Measurements from ENCODE around the gene EHD4.

Gene EHD4

DNA sequence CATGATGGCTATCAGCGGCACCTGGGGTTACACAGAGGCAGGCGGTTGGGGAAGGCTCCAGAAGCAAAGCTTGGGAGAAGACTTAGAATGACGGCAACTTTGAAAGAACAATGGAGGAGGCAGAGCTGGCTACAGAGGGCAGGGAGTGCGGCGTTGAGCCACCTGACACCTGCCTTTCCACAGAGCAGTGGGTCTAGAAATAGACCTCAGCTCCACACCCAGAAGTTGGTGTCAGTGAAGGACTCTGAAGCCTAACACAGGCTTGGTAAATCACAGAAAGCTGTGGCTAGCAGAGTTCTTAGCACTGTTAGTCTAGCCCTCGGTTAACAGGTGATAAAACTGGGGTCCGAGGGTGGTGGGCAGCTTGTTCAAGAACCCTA lies 23.1 kb upstream of the EHD4 start:
- FAIRE-seq = no peak

DNA sequence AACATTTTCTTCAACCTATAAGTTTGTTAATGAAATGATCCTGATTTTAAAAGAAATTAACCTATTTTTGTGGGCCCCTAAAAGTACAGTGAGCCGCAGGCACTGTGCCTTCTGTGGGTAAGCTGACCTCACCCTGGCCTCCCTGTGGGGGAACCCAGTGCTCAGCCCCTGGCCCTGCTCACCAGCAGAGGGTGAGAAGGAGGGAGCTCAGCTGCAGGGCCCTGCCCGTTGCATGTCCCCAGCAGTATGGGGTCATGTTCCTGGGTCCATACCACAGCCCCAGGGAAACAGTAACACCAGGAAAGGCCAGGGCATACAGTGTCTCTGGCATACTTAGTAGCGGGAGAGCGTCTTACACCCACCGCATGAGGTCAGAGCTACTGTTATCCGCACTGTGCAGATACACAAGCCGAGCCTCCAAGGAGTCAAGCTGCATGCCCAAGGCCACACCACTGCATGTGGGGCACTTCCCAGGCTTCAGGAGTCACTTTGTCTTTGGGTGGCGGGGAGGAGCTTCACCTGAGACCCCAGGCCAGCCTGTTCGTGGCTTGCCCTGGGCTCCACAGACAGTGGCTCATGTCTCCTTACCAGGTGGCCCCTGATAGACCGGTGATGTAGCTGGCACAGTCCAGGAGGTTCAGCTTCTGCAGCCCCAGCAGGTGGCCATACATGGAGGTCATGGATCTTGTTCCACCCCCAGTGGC lies 22.6 kb upstream of the EHD4 start:
- FAIRE-seq = no peak

More for the DNA sequence above, 23.1 kb upstream of the EHD4 start:
- DNase-seq (ENCODE audit: low spot score) = no peak

DNA sequence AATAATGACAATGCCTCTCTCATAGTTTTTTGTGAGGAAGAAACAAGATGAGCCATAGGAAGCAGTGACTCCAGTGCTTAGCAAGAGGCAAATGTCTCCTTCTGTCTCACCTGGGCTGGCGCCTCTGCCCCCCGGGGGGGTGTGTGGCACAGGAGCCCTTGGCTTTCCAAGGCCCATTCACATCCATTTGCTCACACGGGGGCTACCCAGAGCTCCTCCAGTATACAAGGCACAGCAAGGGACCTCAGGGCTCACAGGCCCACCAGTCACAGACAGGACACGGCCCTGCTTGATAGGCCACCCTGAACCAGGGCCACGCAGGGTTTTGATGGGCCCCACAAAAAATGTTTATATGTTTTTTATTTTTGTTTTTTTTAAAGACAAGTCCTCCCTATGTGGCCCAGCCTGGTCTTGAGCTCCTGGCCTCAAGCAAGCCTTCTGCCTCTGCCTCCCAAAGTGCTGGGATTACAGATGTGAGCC lies 21.9 kb upstream of the EHD4 start:
- FAIRE-seq (no peak), DNase-seq (ENCODE audit: low spot score) (no peak)

More for the DNA sequence above, 22.6 kb upstream of the EHD4 start:
- DNase-seq (ENCODE audit: low spot score) = no peak

DNA sequence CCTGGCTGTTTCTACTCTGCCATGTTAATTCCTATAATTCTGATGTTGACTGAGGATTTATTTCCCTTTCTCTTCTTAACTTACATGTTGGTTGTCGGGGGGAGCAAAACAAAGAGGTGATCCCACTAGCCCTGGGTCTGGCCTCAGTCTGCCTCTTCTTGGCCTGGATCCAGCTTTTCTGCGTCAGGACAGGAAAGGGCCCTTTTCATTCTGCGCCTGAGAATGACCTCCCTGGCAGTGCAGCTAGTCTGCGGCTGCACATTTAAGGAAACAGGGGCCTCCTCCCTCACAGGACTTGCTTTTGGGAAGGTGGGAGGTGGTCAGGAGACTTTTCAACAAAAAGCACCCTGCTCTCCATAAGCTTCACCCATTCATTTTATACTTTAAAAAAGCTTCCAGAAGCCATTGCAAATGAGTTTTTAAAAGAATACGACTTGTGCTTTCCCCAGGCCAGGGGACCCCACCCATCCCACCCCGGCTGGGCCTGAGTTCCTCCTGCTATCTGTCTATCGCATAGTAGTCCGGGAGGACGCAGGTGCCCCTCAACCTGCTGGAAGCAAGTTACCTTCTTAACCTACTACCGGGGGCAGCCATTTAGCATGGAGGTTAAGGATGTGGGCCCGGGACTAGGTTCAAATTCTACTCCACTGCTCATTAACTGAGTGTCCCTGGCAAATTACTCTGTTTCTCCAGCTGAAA lies 21.3 kb upstream of the EHD4 start:
- FAIRE-seq = no peak

DNA sequence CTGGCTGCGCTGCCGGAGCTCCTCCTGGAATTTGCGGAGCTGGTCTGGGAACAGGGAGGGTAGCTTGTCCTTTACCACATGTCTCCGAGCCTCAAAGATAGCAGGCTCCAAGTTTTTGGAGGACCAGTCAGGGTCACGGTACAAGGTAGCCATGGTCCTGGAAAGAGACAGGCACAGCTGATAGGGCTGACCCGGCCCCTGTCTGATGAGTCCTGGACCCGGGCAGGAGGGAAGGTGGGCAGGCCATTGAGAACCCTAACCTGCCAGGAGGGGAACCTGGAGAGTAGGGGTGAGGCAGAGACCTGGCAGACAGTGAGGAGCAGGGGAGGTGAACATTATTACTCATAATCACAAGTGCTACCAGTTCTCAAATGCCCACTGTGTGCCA lies 20.4 kb upstream of the EHD4 start:
- no peak for FAIRE-seq
- no peak for DNase-seq (ENCODE audit: low spot score)

More for the DNA sequence above, 21.3 kb upstream of the EHD4 start:
- DNase-seq (ENCODE audit: low spot score) = no peak

DNA sequence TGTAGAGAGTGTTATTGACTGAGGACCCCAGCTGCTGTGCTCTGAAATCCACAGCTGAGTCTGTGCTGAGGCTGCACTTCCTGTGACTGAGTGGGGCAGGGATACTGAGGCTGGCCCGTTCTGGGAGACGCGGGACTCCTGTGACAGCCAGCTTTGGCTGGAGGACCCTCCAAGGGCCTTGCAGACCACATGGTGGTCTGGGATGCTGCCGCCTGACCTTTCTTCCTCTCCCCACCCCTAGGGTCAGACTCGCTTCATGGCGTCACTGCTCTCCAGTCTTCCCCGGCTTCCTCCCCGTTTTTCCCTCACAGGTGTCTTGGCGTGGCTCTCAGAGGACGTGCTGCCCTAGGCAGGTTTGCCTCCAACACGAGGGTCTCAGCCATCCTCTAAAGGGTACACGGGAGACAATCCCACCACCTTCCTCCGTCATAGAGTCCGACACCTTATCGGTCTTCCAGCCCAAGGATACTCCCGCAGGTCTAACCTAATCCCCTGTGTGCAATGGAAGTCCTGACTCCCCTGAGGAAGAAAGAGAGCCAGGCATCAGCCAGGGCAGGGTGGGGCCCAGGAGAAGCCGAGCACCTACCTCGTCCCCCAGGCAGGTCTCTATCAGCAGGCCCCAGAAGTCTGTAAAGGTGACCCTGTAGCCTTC lies 19.9 kb upstream of the EHD4 start:
- no peak for DNase-seq (ENCODE audit: low spot score)
- no peak for FAIRE-seq

DNA sequence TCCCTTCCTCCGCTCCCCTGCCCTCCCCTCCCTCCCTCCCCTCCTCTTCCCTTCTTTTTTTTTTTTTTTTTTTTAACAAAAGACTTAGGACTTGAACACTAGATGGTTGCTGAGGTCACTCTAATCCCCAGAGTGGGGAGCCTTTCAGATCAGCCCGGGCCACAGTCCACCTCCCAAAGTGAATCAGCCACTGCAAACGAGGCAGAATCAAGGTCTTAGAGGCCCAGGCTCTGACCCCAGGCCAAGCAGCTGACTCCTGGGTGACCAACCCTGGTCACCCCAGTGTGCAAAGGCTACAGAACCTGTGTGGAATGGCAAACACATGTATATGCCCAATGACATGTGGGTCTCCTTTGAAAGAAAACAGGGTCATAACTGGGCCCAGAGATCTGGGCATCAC lies 18.3 kb upstream of the EHD4 start:
- DNase-seq (ENCODE audit: low spot score) = no peak
- FAIRE-seq = no peak

DNA sequence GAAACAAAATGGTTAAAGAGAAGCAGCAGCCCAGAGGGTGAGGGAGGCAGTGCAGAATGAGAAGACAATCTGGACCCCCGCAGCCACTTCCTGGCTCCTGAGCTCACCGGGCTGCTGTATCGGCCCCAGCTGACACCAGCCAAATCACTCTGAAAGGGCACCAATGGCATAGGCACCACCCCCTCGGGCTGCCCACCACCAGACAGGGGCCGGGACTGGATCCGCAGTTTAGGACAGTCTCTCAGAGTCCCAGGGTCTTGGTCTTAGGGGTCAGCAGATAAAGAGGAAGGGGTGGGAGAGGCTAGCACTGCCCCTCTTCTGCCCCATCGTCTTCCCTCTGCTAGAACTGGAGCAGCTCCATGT lies 17.9 kb upstream of the EHD4 start:
- no peak for FAIRE-seq
- DNase-seq (ENCODE audit: low spot score) = no peak

DNA sequence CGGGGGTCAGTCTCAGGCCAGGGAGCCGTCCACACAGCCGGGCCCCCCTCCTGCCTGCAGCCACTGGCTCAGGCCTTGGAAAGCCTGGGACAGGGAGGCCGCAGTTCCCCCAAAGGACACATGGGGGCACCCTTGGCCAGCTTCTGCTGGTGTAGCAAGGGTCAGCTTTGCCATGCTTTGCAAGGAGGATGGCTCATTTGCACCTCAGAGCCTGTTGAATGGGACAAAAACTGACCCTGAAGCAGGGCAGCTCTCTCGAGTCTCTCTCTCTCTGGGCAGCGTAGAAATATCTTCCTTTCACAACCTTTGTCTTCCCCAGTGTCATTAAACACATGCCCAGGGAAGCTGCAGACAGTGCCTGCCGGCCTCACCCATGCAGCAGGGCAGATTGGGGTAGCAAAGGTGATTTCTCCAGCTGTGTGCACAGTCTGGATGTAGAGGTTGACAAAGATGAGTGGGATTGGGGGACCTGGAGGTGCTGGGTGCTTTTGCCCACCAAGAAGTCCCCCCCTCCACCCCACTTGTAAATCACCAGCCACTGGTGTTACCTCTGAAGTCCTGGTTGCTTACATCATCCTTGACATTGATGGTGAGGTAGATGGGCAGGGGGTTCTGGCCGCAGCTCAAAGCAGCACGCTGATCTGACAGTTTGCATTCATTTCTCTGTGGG lies 17.4 kb upstream of the EHD4 start:
- peak; percentile 52 for DNase-seq (ENCODE audit: low spot score)
- FAIRE-seq = no peak

DNA sequence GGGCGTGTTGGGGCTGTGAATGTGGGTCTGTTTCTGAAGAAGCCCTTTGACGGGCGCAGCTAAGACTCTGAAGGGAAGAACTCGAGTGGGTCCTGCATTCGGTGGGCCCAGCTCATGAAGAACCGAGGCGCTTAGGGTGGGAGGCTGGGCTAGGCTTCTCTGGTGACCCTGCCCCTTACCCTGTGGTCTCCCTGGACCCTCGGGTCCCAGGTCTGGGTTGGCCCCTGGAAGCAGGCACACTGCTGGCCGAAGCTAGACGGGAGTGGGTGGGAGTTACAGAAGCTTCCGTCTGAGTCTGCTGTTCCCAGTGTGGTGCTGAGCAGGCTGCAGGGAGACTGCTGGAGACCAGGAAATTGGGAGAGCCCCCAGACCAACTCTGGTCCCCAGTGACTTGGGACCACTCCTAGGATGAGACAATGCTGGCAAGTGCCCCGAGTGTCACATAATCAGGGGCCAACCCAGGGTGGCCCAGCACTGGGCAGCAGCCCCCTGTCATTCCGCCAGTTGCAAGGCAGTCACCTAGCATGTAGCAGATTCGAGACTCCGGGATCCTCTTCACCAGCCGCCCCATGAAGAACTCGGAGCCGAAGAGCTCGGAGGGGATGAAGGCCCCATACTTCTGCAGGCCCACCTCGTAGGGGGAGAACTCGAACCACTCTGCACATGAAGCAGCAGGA lies 16.7 kb upstream of the EHD4 start:
- DNase-seq (ENCODE audit: low spot score) (no peak), FAIRE-seq (no peak)

DNA sequence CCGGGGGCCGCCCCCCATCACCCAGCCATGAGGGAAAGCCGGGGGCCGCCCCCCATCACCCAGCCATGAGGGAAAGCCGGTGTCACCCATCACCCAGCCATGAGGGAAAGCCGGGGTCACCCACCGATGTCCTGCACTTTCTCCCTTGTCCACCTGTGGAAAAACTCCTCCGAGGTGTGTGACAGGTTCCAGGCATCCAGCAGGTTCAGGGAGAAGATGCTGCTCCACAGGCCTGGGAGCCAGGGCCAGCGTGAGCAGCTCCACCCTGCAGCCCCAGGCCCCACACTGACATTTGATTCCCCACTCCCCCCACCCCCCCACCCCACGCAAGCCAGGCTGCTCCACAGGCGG lies 15.5 kb upstream of the EHD4 start:
- FAIRE-seq = no peak
- DNase-seq (ENCODE audit: low spot score) = no peak

DNA sequence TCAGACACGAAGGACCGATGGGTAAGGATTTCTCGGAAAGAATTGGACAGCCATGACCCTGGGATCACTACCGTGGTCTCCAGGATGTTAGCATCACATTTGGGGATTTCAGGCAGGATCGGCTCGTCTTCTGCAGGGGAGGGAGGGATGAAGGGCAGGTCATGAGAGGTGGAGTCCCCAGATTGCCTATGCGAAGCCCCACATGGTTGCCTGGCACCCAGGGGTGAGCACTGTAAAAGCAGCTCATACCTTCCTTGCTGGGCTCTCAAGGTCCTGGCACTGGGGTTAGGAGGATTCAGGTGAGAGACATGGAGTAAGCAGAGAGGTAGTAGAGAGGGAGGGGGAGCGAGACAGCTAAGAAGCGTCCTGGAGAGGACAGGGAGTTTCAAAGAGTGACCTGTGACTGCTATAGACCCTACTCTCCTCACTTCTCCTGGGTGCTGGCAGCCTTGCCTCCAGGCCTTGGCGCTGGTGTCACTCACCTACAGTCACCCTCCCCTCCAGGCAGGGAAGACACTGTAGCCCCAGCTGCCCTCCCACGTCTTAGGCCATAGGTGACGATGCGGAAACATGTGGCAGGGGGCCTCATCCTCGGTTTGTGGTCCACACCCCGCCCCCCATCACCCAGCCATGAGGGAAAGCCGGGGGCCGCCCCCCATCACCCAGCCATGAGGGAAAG lies 15.0 kb upstream of the EHD4 start:
- FAIRE-seq (no peak), DNase-seq (ENCODE audit: low spot score) (no peak)

DNA sequence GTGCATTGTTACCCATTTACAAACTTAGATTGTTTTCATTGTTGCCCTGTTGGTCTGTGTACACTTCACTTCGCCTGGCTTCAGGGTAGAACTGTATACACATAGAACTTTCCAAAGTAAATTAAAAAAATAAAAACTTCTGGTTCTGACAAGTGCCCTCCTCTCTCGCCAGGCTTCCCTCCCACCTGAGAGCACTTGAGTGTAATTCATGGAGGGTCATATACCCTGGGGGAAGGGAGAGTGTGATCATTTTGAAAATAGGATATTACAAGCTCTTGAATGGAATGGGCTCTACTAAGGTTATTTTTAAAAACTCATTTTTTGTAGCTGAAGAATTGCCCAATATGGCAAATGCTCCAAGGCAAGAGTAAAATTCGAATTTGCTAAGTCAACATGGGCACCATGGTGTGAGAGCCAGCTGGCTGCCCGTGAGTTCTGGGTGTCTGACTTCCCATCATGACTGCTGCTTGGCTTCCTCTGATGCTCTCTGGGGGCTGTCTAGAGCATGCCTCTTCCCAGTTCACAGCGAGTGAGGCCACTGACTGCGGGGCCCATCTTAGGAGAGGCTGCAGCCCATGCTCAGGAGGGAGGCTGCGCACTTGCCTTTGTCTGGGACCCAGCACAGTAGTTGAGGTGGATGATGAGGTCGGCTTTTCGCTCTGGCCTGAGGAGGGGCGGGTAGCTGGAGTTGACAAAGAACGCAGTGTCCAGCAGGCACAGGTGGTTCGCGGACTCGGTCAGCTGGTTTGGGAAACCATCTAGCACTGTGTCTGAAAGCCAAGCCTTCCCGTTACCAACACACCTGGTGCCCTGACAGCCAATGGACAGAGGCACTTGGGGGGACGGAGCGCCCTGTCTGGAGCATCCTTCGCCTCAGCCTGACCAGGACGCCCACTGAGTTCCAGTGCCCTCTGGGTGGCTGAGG lies 13.1 kb upstream of the EHD4 start:
- FAIRE-seq = no peak

DNA sequence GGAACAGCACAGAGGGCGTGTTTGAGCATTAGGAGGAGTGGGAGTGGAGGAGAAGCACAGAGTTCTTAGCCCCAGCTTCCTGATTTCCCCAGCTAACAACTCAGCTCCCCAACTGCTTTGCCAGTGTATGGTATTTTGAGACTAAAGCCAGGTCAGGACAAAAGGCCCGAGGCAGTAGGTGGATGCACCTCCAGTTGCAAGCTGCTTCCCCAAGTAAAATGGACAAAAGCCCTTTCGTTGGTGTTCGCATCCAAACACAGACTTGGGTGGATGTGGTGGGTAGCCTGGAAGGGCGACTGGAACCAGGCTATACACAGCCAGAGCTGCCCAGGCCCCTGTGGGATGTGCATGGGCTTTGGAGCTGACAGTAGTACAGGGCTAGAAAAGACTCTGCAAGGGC lies 12.3 kb upstream of the EHD4 start:
- no peak for DNase-seq (ENCODE audit: low spot score)
- FAIRE-seq = no peak

More for the DNA sequence above, 13.1 kb upstream of the EHD4 start:
- DNase-seq (ENCODE audit: low spot score) = no peak

DNA sequence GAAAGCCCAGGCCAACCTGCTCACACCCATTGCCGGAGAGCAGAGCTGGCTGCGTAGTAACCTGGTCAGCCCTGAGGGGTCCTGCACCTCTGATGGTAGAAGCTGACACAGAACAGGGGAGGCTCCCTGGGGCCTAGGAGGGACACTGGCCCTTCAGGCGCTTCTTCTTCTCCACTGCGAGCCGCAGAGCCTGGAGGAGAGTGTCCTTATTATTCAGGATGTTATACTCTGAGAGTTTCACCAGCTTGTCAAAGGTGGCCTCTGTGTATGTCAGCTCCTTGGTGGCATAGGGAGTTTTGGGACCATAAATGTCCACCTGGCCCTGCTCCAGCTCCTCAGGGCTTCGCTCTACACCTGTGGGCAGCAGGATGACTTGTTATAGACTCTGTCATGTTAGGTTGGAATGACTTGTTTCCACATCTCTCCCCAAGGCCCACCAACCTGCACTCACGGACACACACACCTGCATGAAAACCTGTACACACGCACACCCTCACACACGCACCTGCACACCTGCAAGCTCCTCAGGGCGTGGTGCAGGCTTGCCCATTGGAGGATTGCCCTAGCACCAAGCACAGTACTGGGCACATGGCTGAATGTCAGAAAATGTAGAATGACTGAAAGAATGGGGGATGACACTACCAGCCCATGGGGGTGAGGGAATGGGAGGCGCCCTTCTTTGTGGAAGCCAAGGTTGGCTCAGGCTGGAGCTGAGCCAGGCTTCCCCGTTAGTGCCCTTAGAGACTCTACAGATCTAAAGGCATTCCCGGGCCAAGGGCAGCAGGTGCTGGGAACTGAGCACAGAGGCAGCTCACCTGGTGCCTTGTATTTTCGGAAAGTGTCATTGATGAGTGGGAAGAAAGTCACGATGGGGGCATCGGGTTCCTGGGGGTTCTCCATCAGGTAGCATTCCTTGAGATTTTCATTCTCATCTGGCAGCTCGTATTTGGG lies 11.5 kb upstream of the EHD4 start:
- no peak for FAIRE-seq
- DNase-seq (ENCODE audit: low spot score) = no peak

DNA sequence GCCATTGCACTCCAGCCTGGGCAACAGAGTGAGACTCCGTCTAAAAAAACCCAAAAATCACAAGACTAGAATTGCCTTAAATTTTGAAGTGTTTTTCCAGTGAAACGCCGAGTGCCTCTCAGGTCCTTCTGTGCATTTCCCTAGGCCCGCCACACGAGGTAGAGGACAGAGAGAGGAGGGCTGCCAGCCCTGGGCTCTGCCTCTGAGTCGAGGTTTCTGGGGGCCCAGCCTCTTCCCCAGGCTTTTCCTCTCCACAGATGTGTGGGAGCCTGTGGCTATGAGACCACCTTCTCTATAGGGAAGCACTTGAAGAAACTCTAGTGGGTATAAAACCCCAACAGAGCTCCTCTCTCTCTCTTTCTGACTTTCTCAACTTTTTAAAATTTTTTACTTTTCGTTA lies 10.9 kb upstream of the EHD4 start:
- DNase-seq (ENCODE audit: low spot score) = no peak
- no peak for FAIRE-seq

DNA sequence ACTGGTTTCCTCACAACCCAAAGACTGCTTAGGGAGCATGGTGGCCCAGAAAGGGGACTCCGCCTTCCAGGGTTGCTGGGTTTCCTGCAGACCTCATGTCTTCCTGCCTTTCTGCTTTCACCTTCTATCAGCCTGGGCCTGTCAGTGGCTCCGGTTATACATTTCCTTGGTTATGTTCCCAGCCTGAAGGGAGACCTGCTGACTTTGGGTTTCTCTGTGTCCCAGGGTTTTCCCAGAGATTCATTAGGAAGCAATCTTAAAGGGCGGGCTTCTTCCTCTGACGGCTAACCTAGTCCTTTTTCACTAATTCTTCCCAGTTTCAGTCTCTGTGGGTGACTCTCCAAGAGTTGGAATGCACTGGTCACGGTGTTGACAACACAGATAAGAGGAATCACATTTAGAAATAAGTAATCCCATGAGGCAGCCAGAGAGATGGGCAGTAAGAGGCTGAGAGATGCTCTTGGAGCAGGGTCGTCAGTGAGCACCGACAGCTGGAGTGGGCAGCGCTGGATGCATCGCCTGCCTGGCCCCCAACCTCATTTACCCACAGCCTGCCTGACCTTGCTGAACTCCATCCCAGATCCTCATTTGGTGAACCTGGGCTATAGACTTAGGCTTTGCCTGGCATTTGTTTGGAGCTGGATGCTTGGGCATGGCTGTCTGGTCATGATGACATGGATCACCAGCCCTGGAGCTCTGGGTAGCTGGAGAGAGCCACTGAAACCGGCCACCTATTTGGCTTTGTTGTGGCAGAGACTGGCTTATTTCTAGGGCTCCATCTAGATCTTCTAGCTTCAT lies 10.0 kb upstream of the EHD4 start:
- FAIRE-seq = no peak
- DNase-seq (ENCODE audit: low spot score) = no peak
